Osteocyte (in vitro differentiated cells): ENCODE results near the gene PSMC5. TPM values are rescaled to one million over a fixed set of nuclear protein-coding genes. Genes with fewer than 3 reads are reported as not detected.
A peak's percentile ranks its signal among the peaks of the same experiment; 100 is the strongest.

Source experiments
- DNase-seq: peaks from one replicate; pipeline ENCODE4 v3.0.0; 2021; ENCODE audit warnings: mixed read lengths; ENCODE audit not compliant: unreplicated experiment; ENCODE audit errors: extremely low spot score
- H3K27ac Mint-ChIP-seq: one replicate; pipeline ENCODE4 v1.8.0; 2021; ENCODE audit warnings: mild to moderate bottlenecking, mixed read lengths; ENCODE audit not compliant: unreplicated experiment
- H3K27me3 Mint-ChIP-seq: one replicate; pipeline ENCODE4 v1.8.0; 2021; ENCODE audit warnings: mixed read lengths; ENCODE audit not compliant: unreplicated experiment
- H3K36me3 Mint-ChIP-seq: one replicate; pipeline ENCODE4 v1.8.0; 2021; ENCODE audit warnings: mixed read lengths; ENCODE audit not compliant: unreplicated experiment
- H3K4me1 Mint-ChIP-seq: one replicate; pipeline ENCODE4 v1.8.0; 2021; ENCODE audit warnings: mixed read lengths; ENCODE audit not compliant: unreplicated experiment
- H3K4me3 Mint-ChIP-seq: one replicate; pipeline ENCODE4 v1.8.0; 2021; ENCODE audit warnings: mild to moderate bottlenecking, moderate library complexity, mixed read lengths; ENCODE audit not compliant: unreplicated experiment
- H3K9me3 Mint-ChIP-seq: one replicate; pipeline ENCODE4 v1.8.0; 2021; ENCODE audit warnings: mixed read lengths; ENCODE audit not compliant: unreplicated experiment
- CTCF ChIP-seq: fragments of 200-600 bp; sonication (generic); IDR thresholded peaks from 2 replicates; pipeline ENCODE4 v1.5.0; 2021; ENCODE audit warnings: antibody characterized with exemption, mild to moderate bottlenecking, moderate library complexity
- long read RNA-seq: library from polyadenylated mRNA; unstranded; transcript quantifications from one replicate; pipeline ENCODE4 v2.0.0, GENCODE V29; 2021
- total RNA-seq: library from RNA; stranded (reverse); gene quantifications from 2 replicates; pipeline ENCODE4 v1.2.1, GENCODE V29; 2021

PSMC5 gene
- total RNA-seq: 98.5 and 106 TPM in 2 replicates
- long read RNA-seq, transcript PSMC5-203 (12 exons, 1,680 nt): minor isoform, 60 of 509 reads
- long read RNA-seq, transcript PSMC5-212 (11 exons, 1,474 nt): minor isoform, 7 of 509 reads
- long read RNA-seq, transcript PSMC5-201 (12 exons, 1,579 nt): major isoform, 420 of 509 reads
- long read RNA-seq, partial matches to known transcripts: 7 of 509 reads
- long read RNA-seq, other reads (novel, unspliced or antisense): 15 of 509 reads

GRCh38 chr17:63827002-63827800 is at the start of gene PSMC5, which contains the start of gene FTSJ3:
TSS of gene PSMC5 (plus strand) at chr17:63827431. CDS start at chr17:63827491, 60 bp downstream.
TSS of gene FTSJ3 (minus strand) at chr17:63827663. CDS start at chr17:63826902, 761 bp downstream.
- Mint-ChIP-seq H3K27ac (peak within 1 kb of the TSS; percentile 100), H3K4me1 (peaks cover 27% of the 10 kb centered on the region), H3K9me3 (no peaks in the 10 kb centered on the region), H3K36me3 (peaks cover 52% of the 10 kb centered on the region), H3K4me3 (peak within 1 kb of the TSS; percentile 98), H3K27me3 (no peaks in the 10 kb centered on the region)
- peak; percentile 62 for TF ChIP-seq CTCF
- peak; percentile 98 for DNase-seq

- Mint-ChIP-seq H3K9me3 (no peaks in the 10 kb centered on the region), H3K27ac (no peak overlapping the region), H3K36me3 (peaks cover 17% of the 10 kb centered on the region), H3K27me3 (no peaks in the 10 kb centered on the region), H3K4me3 (no peak overlapping the region), H3K4me1 (peaks cover 33% of the 10 kb centered on the region)
- no peak for DNase-seq
- TF ChIP-seq CTCF: no peak
Observed at GRCh38 chr17:63780507-63780906, 46.7 kb upstream of the PSMC5 start.

DNA sequence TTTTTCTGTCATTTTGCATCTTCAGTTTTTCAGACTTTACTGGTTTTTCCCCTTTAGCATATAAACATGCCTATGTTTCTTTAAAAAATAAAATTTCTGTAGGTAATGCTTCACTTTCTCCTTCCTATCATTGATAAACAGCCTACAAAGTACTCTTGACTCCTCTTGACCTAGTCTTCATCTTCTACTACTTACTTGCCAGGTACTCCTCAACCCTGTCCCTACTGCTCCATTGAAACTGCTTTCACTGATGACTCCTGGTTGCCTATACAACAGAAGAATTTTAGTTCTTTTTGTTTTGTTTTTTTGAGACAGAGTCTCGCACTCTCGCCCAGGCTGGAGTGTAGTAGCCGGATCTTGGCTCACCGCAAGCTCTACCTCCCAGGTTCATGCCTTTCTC is 46.3 kb upstream of the PSMC5 start:
- peaks cover 18% of the 10 kb centered on the region for H3K36me3 Mint-ChIP-seq

DNA sequence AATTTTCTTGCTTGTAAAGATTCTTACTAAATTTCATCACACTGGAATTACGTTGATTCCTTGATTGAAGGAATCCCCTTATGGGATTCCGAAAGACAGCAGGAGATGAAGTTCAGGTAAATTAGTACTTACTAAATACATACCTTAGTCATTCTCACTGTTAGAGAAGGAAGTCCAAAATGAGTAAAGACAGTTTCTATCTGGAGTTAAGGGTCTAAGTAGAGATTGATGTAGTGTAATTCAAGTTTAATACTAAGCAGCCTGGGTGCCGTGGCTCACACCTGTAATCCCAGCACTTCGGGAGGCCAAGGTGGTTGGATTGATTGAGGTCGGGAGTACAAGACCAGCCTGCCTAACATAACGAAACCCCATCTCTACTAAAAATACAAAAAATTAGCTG is 43.7 kb upstream of the PSMC5 start:
- no peak for DNase-seq
- Mint-ChIP-seq H3K4me3 (no peak overlapping the region), H3K36me3 (peaks cover 25% of the 10 kb centered on the region), H3K27me3 (no peaks in the 10 kb centered on the region), H3K4me1 (peaks cover 23% of the 10 kb centered on the region), H3K9me3 (no peaks in the 10 kb centered on the region), H3K27ac (no peak overlapping the region)
- TF ChIP-seq CTCF: no peak

More for the DNA sequence above, 46.3 kb upstream of the PSMC5 start:
- peaks cover 33% of the 10 kb centered on the region for H3K4me1 Mint-ChIP-seq
- no peaks in the 10 kb centered on the region for H3K9me3 Mint-ChIP-seq
- no peak overlapping the region for H3K27ac Mint-ChIP-seq
- TF ChIP-seq CTCF: no peak
- H3K4me3 Mint-ChIP-seq: no peak overlapping the region
- DNase-seq: no peak
- no peaks in the 10 kb centered on the region for H3K27me3 Mint-ChIP-seq

- Mint-ChIP-seq H3K4me3 (no peak overlapping the region), H3K36me3 (peaks cover 18% of the 10 kb centered on the region), H3K27me3 (no peaks in the 10 kb centered on the region), H3K27ac (no peak overlapping the region), H3K9me3 (no peaks in the 10 kb centered on the region), H3K4me1 (peaks cover 12% of the 10 kb centered on the region)
- no peak for TF ChIP-seq CTCF
- no peak for DNase-seq
Observed at GRCh38 chr17:63785556-63785955, 41.7 kb upstream of the PSMC5 start.
